NCI-H2171 treated with DMSO at 0.1 percent for 48 hours (cell line): ENCODE measurements around the gene ARID1B.

Experiments used
- DNase-seq: peaks from one replicate; lab custom pipeline; 2025; lab: John Stamatoyannopoulos, UW

Gene ARID1B

GRCh38 chr6:157213426-157213825 lies 436.2 kb downstream of the ARID1B start:
- no peak for DNase-seq

DNA sequence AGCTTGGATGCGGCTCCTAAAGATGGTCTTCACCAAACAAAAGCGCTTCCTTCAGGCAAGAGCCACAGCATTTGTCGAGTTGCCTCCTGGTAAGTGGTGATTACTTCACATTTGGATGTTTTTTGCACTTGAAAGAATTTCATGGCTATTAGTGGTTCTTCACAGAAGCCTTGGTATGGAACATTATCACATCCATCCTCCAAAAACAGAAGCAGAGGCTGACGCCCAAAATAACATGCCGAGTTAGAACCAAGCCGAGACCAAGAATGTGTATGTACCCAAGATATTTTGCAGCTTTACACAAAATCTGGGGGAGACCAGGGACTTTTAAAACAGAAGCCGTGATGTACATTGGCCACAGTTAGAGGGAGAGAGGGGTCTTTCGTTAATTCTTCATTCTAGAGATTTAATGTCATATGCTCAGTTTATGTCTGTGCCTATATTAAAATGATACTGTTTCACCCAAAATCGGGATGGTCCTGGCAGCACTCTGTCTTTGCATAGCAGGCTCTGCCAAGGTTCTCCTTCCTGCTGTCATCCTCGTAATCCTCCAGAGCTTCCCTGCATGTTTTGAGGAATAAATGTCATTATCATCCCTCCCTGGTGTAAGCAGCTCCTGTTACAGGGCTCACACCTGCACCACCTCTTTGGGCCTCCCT lies 436.9 kb downstream of the ARID1B start:
- DNase-seq = no peak

GRCh38 chr6:157215717-157216116 lies 438.5 kb downstream of the ARID1B start:
- peak; percentile 64 for DNase-seq

DNA sequence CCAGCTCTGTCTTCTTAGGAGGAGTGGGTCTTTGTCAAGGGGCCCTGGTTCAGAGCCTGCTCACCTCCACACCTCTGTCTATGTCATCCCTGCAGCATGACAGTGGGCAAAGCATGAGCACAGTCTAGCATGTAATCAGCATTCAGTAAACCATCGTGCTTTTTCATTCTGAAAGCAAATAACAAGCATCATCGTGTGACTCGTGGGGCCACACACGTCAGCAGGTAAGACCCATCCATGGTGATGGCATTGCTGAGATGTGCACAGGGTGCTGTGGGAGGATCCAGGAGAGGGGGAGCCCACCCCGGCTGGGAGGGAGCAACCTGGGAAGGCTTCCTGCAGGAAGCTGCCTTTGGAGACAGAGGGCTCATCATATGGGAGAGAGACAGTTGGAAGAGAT lies 439.4 kb downstream of the ARID1B start:
- no peak for DNase-seq

DNA sequence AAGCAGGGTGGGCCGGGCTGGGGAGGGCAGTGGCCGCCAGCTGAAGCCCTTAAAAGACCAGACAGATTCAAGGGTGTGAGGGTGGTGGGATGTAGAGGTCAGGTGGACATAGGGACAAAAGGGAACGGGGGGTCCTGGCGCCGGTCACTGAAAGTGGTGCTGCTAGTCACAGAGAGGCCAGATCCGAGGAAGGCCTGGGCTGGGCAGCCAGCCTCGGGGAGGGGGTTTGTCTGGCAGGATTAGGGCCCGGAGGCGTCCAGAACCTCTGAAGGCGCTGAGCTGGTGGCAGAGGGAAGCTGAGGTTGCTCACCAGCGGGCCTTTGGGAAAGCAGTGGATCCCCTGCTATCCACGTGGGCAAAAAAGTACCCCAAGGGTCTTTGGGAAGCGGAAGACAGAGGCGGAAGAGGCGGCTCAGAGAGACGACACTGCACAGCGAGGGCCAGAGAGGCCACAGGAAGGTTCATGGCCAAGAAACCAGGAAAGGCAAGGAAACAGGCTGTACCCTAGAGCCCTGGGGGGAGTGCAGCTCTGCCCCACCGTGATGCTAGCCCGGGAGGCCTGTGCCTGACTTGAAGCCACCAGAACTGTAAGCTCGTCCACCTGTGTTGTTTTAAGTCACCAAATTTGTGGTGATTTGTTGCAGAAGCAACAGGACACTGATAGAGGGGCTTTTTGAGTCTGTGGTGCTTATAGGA lies 440.2 kb downstream of the ARID1B start:
- no peak for DNase-seq

- no peak for DNase-seq
These were observed 440.8 kb downstream of the ARID1B start for GRCh38 chr6:157217894-157218370.

DNA sequence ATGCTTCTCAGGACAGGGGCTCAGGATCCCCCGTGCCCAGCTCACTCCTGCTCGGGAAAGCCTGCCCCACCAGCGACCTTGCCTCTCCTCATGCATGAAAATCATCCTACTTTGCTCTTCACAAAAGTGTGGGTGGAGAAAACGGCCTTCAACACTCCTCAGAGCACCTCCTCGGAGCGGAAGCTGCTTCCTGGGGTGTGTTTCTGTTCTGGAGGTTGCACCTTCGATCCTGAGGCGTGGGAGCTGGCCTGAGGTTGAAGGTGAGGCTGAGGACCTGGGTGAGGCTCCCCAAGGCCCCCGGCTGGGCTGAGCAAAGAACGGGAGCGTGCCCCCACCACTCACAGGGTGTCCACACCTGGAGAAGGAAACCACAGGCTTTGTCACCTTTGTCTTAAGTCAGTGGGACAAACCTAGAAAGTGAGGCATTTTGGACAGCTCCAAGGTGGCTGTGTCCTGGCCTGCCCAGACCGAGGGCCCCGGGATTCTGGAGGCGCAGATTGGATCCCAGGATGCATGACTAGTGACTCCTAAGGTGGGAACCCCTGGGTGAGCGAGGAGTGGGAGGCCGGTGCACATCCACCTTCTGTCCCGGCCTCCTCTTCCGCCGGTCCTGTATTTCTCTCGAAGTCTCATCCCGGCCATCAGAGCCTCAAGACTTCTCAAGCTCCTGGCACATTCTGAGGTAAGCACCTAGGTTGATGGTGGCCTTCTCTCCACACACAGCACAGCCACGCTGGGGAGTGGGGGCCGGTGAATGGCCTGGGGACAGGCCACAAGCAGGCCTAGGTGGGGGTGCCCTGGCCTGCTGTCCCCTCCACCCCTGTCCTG lies 441.4 kb downstream of the ARID1B start:
- no peak for DNase-seq

DNA sequence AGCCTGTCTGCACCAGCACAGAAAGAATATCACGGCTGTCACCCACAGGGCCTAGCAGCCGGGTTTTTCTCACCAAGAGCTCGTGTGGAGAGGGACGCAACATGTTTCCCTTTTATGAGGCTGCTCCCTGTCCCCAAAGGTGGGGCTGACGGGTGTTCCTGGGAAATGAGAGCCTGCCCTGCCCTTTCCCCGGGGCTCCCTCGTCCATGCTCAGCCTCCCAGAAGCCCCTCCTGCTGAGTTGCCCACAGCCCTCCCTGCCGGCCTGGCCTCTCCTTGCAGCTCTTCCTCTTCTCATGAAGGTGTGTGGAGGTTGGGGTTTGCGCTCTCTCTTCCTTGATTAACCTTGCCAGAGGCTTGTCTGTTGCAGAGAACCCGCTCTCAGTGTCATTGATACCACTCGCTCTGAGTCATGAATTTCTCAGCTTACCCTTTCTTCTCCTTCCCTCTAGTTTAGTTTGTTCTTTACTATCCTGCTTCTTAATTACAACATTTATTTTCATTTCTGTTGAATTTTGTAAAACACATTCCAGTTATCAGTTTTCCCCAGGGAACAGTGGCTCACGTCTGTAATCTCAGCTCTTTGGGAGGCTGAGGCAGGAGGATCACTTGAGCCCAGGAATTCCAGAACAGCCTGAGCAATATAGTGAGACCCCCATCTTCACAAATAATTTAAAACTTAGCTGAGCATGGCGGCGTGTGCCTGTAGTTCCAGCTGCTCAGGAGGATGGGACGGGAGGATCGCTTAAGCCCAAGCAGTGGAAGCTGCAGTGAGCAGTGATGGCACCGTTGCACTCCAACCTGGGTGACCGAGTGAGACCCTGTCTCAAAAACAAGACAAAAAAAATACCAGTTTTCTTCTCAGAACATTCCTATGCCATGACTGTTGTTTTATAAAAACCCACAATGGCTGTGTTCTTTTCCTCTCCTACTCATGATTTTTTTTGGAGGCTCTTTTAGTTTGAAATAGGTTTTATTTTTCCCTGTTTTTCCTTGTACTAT lies 442.3 kb downstream of the ARID1B start:
- DNase-seq = no peak

GRCh38 chr6:157220485-157220884 lies 443.3 kb downstream of the ARID1B start:
- DNase-seq = no peak

DNA sequence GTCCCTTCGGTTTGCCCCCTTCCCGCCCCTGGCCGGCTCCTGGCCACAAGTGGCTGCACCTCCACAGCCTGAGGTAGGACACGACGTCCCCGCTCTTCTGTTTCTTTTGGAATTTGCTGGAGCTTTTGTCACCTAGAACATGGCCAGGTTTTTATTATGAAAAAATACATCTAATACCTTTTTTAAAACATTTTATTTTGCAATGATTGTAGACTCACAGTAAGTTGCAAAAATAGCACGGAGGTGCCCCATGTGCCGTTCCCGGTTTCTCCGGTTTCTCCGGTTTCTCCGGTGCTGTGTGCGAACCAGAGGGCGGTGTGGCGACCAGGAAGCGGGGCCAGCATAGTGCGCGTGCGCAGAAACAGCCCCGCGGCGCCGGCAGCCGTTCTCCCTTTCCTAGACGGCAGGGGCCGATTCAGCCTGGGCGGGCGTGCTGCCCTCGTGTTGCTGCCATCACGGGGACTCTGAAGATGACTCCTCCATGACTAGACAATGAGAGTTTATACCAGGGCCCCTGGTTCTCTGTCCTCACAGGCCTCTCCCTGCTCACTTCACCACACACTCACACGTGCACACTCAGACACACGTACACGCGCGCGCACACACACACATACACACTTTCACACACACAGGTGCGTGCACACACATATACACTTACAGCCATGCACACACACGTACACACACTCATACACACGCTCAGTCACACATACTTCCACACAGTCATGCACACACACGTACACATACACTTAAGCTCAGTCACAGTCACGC lies 444.1 kb downstream of the ARID1B start:
- no peak for DNase-seq

GRCh38 chr6:157221817-157222175 lies 444.6 kb downstream of the ARID1B start:
- no peak for DNase-seq

- DNase-seq = no peak
These were observed 445.2 kb downstream of the ARID1B start for GRCh38 chr6:157222201-157222981.

DNA sequence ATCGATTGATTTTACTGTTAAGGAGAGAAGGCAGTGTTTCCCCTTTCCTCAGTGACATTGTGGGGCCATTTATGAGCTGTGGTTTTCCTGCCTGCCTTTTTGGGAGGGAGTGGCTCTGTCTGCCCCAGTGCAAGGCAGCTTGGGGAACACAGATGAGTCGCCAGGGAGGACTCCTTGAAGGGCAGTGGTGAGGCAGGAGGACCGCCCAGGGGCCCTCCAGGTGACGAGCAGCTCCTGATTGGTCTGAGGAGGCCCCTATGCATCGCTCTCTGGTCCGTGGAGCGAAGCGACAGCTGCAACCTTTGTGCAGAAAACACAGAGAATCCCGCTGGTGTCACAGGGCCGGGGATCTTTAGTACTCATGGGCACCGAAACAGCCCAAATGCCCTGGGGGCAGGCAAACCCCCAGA lies 445.8 kb downstream of the ARID1B start:
- DNase-seq = no peak

- no peak for DNase-seq
These were observed 446.3 kb downstream of the ARID1B start for GRCh38 chr6:157223511-157223910.

GRCh38 chr6:157224178-157224950 lies 447.2 kb downstream of the ARID1B start:
- DNase-seq = no peak

DNA sequence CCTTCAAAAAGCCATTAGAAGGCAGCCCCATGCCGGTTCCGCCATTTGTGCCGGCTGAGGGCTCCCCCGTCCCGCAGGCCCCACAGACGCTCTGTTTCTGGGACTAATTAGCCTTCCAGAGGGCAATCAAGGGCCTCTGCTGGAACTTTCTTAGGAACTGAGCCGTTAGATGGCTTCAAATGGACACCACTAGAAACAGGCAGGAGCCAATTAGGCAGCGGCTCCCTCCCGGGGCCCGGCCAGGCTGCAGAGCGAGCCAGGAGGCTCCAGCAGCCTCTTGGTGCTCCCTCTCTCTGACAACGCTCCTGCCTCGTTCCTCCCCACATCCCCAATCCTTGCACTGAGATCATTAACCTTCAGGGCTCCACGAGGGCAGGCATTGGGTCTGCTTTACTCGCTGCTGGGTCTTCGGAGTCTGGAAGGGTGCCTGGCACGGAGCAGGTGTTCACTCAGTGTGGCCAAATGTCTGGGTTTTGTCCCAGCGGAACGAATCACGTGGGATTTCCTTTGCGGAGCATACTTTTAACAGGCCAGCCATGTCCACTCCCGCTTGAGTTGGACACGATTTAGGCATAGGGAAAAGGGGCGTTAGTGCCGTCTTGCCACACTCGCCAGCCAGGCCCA lies 447.9 kb downstream of the ARID1B start:
- peak; percentile 25 for DNase-seq

- no peak for DNase-seq
These were observed 448.4 kb downstream of the ARID1B start for GRCh38 chr6:157225575-157225995.

GRCh38 chr6:157226026-157226625 lies 448.9 kb downstream of the ARID1B start:
- no peak for DNase-seq
